Natural killer cell (primary cell): ENCODE data around the gene PLEKHN1. TPM values are rescaled to one million over a fixed set of nuclear protein-coding genes. Genes with fewer than 3 reads are reported as not detected.

Source experiments
- ATAC-seq, 3 donors: fragments of 150-1000 bp in 2 of 3; fragments of 200-7000 bp in 1 of 3; cut with Tn5 transposase; 1 replicate in 1 of 3; 2 replicates in 2 of 3; pipeline ENCODE4 v1.10.0; 2021; ENCODE audit warnings: mild to moderate bottlenecking in 2 of 3, moderate library complexity in 2 of 3
- DNase-seq, 2 donors: peaks; one replicate each; pipeline versions ENCODE4 v3.0.0 to v3.0.0-alpha.2; 2013 to 2021; ENCODE audit warnings: mixed read lengths in 1 of 2
- H3K27ac ChIP-seq: one replicate; pipeline ENCODE4 v1.5.1; 2013; ENCODE audit warnings: mild to moderate bottlenecking, low read length
- H3K27me3 ChIP-seq: one replicate; pipeline ENCODE4 v1.6.1; 2013; ENCODE audit warnings: low read length; ENCODE audit not compliant: control insufficient read depth, insufficient read depth
- H3K36me3 ChIP-seq: one replicate; pipeline ENCODE4 v1.6.1; 2013; ENCODE audit warnings: low read length; ENCODE audit not compliant: control insufficient read depth, insufficient read depth
- H3K4me1 ChIP-seq: one replicate; pipeline ENCODE4 v1.6.1; 2013; ENCODE audit warnings: low read length; ENCODE audit not compliant: control insufficient read depth, insufficient read depth
- H3K4me3 ChIP-seq: one replicate; pipeline ENCODE4 v1.5.1; 2013; ENCODE audit warnings: low read length
- H3K9me3 ChIP-seq: one replicate; pipeline ENCODE4 v1.6.1; 2013; ENCODE audit warnings: low read length; ENCODE audit not compliant: control insufficient read depth, insufficient read depth
- H3K27ac Mint-ChIP-seq, 2 donors: one replicate each; pipeline ENCODE4 v1.8.0; 2022; ENCODE audit warnings: mild to moderate bottlenecking in 2 of 2, mixed read lengths in 2 of 2, moderate library complexity in 1 of 2
- H3K27me3 Mint-ChIP-seq, 2 donors: one replicate each; pipeline ENCODE4 v1.8.0; 2022; ENCODE audit warnings: low read depth in 2 of 2, mixed read lengths in 2 of 2
- H3K36me3 Mint-ChIP-seq: one replicate; pipeline ENCODE4 v1.8.0; 2022; ENCODE audit warnings: mixed read lengths
- H3K4me1 Mint-ChIP-seq, 2 donors: one replicate each; pipeline ENCODE4 v1.8.0; 2022; ENCODE audit warnings: mixed read lengths in 2 of 2
- H3K4me3 Mint-ChIP-seq: one replicate; pipeline ENCODE4 v1.8.0; 2022; ENCODE audit warnings: mild to moderate bottlenecking, moderate library complexity, mixed read lengths
- H3K9me3 Mint-ChIP-seq, 2 donors: one replicate each; pipeline ENCODE4 v1.8.0; 2022; ENCODE audit warnings: mixed read lengths in 2 of 2
- CTCF ChIP-seq: fragments of 200-600 bp; IDR thresholded peaks from one replicate; pipeline ENCODE4 v1.8.0; 2022; ENCODE audit warnings: antibody characterized with exemption
- WGBS: methylation state at CpG from one replicate; pipeline ENCODE4 v1.1.7; 2013; ENCODE audit warnings: missing lambda C conversion rate; ENCODE audit not compliant: insufficient coverage; 5-methylcytosine and 5-hydroxymethylcytosine counted together
- intact Hi-C: fragments of 100-400 bp; cut with micrococcal nuclease; formaldehyde crosslinking; loops from one replicate; pipeline ENCODE4 v1.14.2; 2022
- total RNA-seq, 4 donors: library from RNA; stranded (reverse); fragments of 120-200 nt in 1 of 4; gene quantifications; one replicate each; pipeline versions ENCODE4 v1.2.3 to v1.2.4, GENCODE V29; 2013 to 2022

Gene PLEKHN1
- total RNA-seq, 3 donors from 2014 or later (not counting 1 experiment from before 2014, with no cell fraction given): 1.3 to 1.9 (median 1.3) TPM

- H3K4me1 ChIP-seq: peaks cover 32% of the 10 kb centered on the region
- H3K9me3 ChIP-seq: no peaks in the 10 kb centered on the region
- TF ChIP-seq CTCF: no peak
- H3K27me3 Mint-ChIP-seq: peaks cover 20 to 38% of the 10 kb centered on the region in 2 donors
- H3K36me3 ChIP-seq: no peaks in the 10 kb centered on the region
- no peak within 1 kb of the TSS for H3K4me3 ChIP-seq
- no peak within 1 kb of the TSS for H3K27ac Mint-ChIP-seq
- intact Hi-C loops: no loop called here
- no peak within 1 kb of the TSS for H3K27ac ChIP-seq
- WGBS: 2% methylated on average over 69 of the region's 72 CpGs
- ATAC-seq (peak; percentile 47 to 72 (median 51)), DNase-seq (peak; percentile 42 to 77)
- H3K27me3 ChIP-seq: peaks cover 41% of the 10 kb centered on the region
- peaks cover 0 to 10% of the 10 kb centered on the region in 2 donors for H3K4me1 Mint-ChIP-seq
- no peaks in the 10 kb centered on the region for H3K36me3 Mint-ChIP-seq
- no peaks in the 10 kb centered on the region for H3K9me3 Mint-ChIP-seq
- H3K4me3 Mint-ChIP-seq: peak within 1 kb of the TSS; percentile 83
These were observed 42.9 kb upstream of the PLEKHN1 start, which contains the start of gene SAMD11 for GRCh38 chr1:923131-923990. SAMD11 (plus strand) TSS chr1:923923; CDS start chr1:924432, 509 bp downstream.

GRCh38 chr1:923991-924655 lies 42.2 kb upstream of the PLEKHN1 start:
- ATAC-seq (no peak), DNase-seq (no peak)
- Histone ChIP-seq H3K9me3 (no peaks in the 10 kb centered on the region), H3K4me1 (peaks cover 32% of the 10 kb centered on the region), H3K4me3 (no peak overlapping the region), H3K36me3 (no peaks in the 10 kb centered on the region), H3K27me3 (peaks cover 40% of the 10 kb centered on the region), H3K27ac (no peak overlapping the region)
- intact Hi-C loops: no loop called here
- no peak for TF ChIP-seq CTCF
- H3K27ac Mint-ChIP-seq: no peak overlapping the region
- H3K36me3 Mint-ChIP-seq: no peaks in the 10 kb centered on the region
- peaks cover 20 to 35% of the 10 kb centered on the region in 2 donors for H3K27me3 Mint-ChIP-seq
- H3K4me3 Mint-ChIP-seq: no peak overlapping the region
- under 1% methylated on average over 98 of the region's 98 CpGs for WGBS
- H3K9me3 Mint-ChIP-seq: no peaks in the 10 kb centered on the region
- peaks cover 0 to 10% of the 10 kb centered on the region in 2 donors for H3K4me1 Mint-ChIP-seq

- DNase-seq (peak in 1 of 2 donors; percentile 34), ATAC-seq (peak in 2 of 3 donors; percentile 16 to 23)
- Histone ChIP-seq H3K9me3 (no peaks in the 10 kb centered on the region), H3K36me3 (no peaks in the 10 kb centered on the region), H3K27ac (no peak overlapping the region), H3K27me3 (peaks cover 40% of the 10 kb centered on the region), H3K4me3 (no peak overlapping the region), H3K4me1 (peaks cover 32% of the 10 kb centered on the region)
- WGBS: under 1% methylated on average over 120 of the region's 120 CpGs
- H3K4me3 Mint-ChIP-seq: peak overlapping the region; percentile 56
- peaks cover 0 to 10% of the 10 kb centered on the region in 2 donors for H3K4me1 Mint-ChIP-seq
- H3K36me3 Mint-ChIP-seq: no peaks in the 10 kb centered on the region
- no peaks in the 10 kb centered on the region for H3K9me3 Mint-ChIP-seq
- no peak for TF ChIP-seq CTCF
- intact Hi-C loops: no loop called here
- H3K27ac Mint-ChIP-seq: no peak overlapping the region
- peaks cover 20 to 35% of the 10 kb centered on the region in 2 donors for H3K27me3 Mint-ChIP-seq
These were observed 41.4 kb upstream of the PLEKHN1 start for GRCh38 chr1:924656-925560.
